Activated B cell treated with CpG ODN at 0.5 μM for 24 hours (primary cell): ENCODE data around the gene NECTIN3. TPM values are rescaled to one million over a fixed set of nuclear protein-coding genes. Genes with fewer than 3 reads are reported as not detected.

Experiments
- ATAC-seq: fragments of 200-7000 bp; cut with Tn5 transposase; one replicate; pipeline ENCODE4 v1.10.0; 2021; ENCODE audit warnings: low read depth, mild to moderate bottlenecking, moderate library complexity
- CTCF ChIA-PET: fragments of 350-600 bp; sonication (Branson Sonifier 250); formaldehyde crosslinking; loops from one replicate; lab custom pipeline; 2021; ENCODE audit warnings: antibody characterized with exemption; lab: Charles Lee
- POLR2A ChIA-PET: fragments of 350-600 bp; sonication (Branson Sonifier 250); formaldehyde crosslinking; loops from one replicate; lab custom pipeline; 2021; ENCODE audit warnings: antibody characterized with exemption; lab: Charles Lee
- DNase-seq: peaks from one replicate; pipeline ENCODE4 v3.0.0; 2022
- H3K27ac Mint-ChIP-seq: one replicate; pipeline ENCODE4 v1.8.0; 2020; ENCODE audit warnings: mixed read lengths
- H3K27me3 Mint-ChIP-seq: one replicate; pipeline ENCODE4 v1.8.0; 2021; ENCODE audit warnings: mixed read lengths
- H3K36me3 Mint-ChIP-seq: one replicate; pipeline ENCODE4 v1.8.0; 2021; ENCODE audit warnings: low read depth, mixed read lengths
- H3K4me1 Mint-ChIP-seq: one replicate; pipeline ENCODE4 v1.8.0; 2021; ENCODE audit warnings: mixed read lengths
- H3K4me3 Mint-ChIP-seq: one replicate; pipeline ENCODE4 v1.8.0; 2020; ENCODE audit warnings: mild to moderate bottlenecking, mixed read lengths
- H3K9me3 Mint-ChIP-seq: one replicate; pipeline ENCODE4 v1.8.0; 2020; ENCODE audit warnings: mixed read lengths
- CTCF ChIP-seq: fragments of 200-600 bp; IDR thresholded peaks from one replicate; pipeline ENCODE4 v1.8.0; 2022; ENCODE audit warnings: antibody characterized with exemption, mild to moderate bottlenecking
- intact Hi-C: fragments of 100-400 bp; cut with micrococcal nuclease; formaldehyde crosslinking; loops from one replicate; pipeline ENCODE4 v1.15.1; 2024
- total RNA-seq: library from RNA; stranded (reverse); gene quantifications from 2 replicates; pipeline ENCODE4 v1.2.3, GENCODE V29; 2022

NECTIN3 gene
- total RNA-seq, 1 donor from 2014 or later = 0.71 TPM

GRCh38 chr3:111103807-111104206 is 32.2 kb downstream of the NECTIN3 start:
- ChIA-PET POLR2A (no interaction called here), CTCF (no interaction called here)
- TF ChIP-seq CTCF = no peak
- intact Hi-C loops = no loop called here
- no peak for DNase-seq
- Mint-ChIP-seq H3K9me3 (peaks cover 2% of the 10 kb centered on the region), H3K27ac (no peak overlapping the region), H3K4me3 (no peak overlapping the region), H3K4me1 (no peaks in the 10 kb centered on the region), H3K27me3 (peaks cover 18% of the 10 kb centered on the region), H3K36me3 (no peaks in the 10 kb centered on the region)
- no peak for ATAC-seq

- H3K36me3 Mint-ChIP-seq = no peaks in the 10 kb centered on the region
- POLR2A ChIA-PET = no interaction called here
- no peak overlapping the region for H3K4me3 Mint-ChIP-seq
- H3K4me1 Mint-ChIP-seq = no peaks in the 10 kb centered on the region
- DNase-seq (no peak), ATAC-seq (no peak)
- peaks cover 16% of the 10 kb centered on the region for H3K27me3 Mint-ChIP-seq
- no peak overlapping the region for H3K27ac Mint-ChIP-seq
- CTCF ChIA-PET = no interaction called here
- intact Hi-C loops = no loop called here
- no peak for TF ChIP-seq CTCF
- H3K9me3 Mint-ChIP-seq = peaks cover 2% of the 10 kb centered on the region
Measured at GRCh38 chr3:111106993-111107661, 35.5 kb downstream of the NECTIN3 start.

- H3K4me3 Mint-ChIP-seq = no peak overlapping the region
- H3K4me1 Mint-ChIP-seq = no peaks in the 10 kb centered on the region
- no peak for TF ChIP-seq CTCF
- DNase-seq (no peak), ATAC-seq (no peak)
- intact Hi-C loops = no loop called here
- no peak overlapping the region for H3K27ac Mint-ChIP-seq
- ChIA-PET POLR2A (no interaction called here), CTCF (no interaction called here)
- no peaks in the 10 kb centered on the region for H3K36me3 Mint-ChIP-seq
- H3K9me3 Mint-ChIP-seq = peaks cover 2% of the 10 kb centered on the region
- peaks cover 14% of the 10 kb centered on the region for H3K27me3 Mint-ChIP-seq
Measured at GRCh38 chr3:111107662-111108035, 36.0 kb downstream of the NECTIN3 start.

- no peak for TF ChIP-seq CTCF
- Mint-ChIP-seq H3K27me3 (peaks cover 7% of the 10 kb centered on the region), H3K4me3 (no peak overlapping the region), H3K27ac (no peak overlapping the region), H3K4me1 (no peaks in the 10 kb centered on the region), H3K9me3 (no peaks in the 10 kb centered on the region), H3K36me3 (no peaks in the 10 kb centered on the region)
- DNase-seq = no peak
- intact Hi-C loops = no loop called here
- no peak for ATAC-seq
- POLR2A ChIA-PET = no interaction called here
- CTCF ChIA-PET = no interaction called here
Measured at GRCh38 chr3:111112913-111113312, 41.3 kb downstream of the NECTIN3 start.

GRCh38 chr3:111128884-111129283 is 57.3 kb downstream of the NECTIN3 start:
- TF ChIP-seq CTCF = no peak
- ChIA-PET CTCF (no interaction called here), POLR2A (no interaction called here)
- Mint-ChIP-seq H3K27me3 (no peaks in the 10 kb centered on the region), H3K9me3 (no peaks in the 10 kb centered on the region), H3K36me3 (no peaks in the 10 kb centered on the region), H3K4me1 (no peaks in the 10 kb centered on the region), H3K27ac (no peak overlapping the region), H3K4me3 (no peak overlapping the region)
- DNase-seq (no peak), ATAC-seq (no peak)
- intact Hi-C loops = no loop called here
